GM13977 (cell line): ENCODE data around the gene DNAJC21.

Experiments used
- DNase-seq: peaks from one replicate; pipeline ENCODE4 v3.0.0; 2012; ENCODE audit warnings: low spot score
- CTCF ChIP-seq: IDR thresholded peaks from 2 replicates; pipeline ENCODE4 v1.5.1; 2012; ENCODE audit warnings: mild to moderate bottlenecking, control low read depth; ENCODE audit not compliant: insufficient read depth; ENCODE audit errors: extremely low read depth, missing control alignments
- in situ Hi-C: fragments of 300-500 bp; cut with MboI; formaldehyde crosslinking; loops from one replicate; pipeline ENCODE4 v1.12.0; 2022; ENCODE audit warnings: low sequenced_read_pairs, low pct_unique_long_range_greater_than_20kb, mixed read lengths, inconsistent platforms; ENCODE audit not compliant: unreplicated experiment

The DNAJC21 gene

DNA sequence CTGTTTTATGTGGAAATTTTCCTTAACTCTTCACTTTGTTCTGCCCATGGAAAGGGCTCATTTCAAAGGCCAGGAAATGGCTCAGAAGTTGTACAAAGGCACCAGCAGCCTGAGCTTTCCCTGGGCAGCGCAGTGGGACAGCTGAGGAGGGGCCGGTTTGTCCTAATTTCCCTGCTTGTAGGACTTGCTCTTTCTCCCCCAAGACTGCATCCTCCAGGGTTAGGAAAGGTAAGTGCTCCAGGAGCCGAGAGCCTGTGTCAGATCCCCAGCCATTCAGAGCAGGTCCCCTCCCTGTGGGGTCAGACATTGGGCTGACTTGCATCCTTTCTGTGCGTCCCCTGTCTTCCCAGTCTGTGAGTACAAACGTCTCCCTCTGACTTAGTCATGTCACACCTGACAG is 74.8 kb downstream of the DNAJC21 start:
- no peak for DNase-seq
- TF ChIP-seq CTCF = no peak
- in situ Hi-C loops = loop anchor here (10.0 kb wide), 1 partner anchor 49 kb away; no protein-coding TSS in a partner anchor

DNA sequence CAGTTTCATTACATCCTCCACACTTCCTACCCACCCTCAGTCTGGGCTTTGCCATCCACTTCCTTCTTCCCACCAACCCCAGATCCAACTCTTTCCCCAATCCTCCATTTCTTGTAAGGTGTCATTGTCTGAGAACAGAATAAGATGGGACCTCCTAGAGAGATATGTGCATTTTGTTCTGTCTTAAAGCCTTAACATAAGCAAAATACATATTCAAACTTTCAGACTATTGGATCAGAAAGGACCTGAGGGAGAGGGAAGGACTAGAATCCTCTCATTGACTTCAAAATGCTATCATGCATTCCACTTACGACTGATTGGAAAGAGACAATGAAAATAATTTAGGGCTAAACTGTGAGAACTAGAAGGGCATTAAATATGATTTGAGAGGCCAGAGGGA is 75.4 kb downstream of the DNAJC21 start:
- TF ChIP-seq CTCF = no peak
- DNase-seq = no peak
- in situ Hi-C loops = loop anchor here (10.0 kb wide), 1 partner anchor 50 kb away; no protein-coding TSS in a partner anchor
